ENCODE results near the gene SLC29A1. TPM values are rescaled to one million over a fixed set of nuclear protein-coding genes. Genes with fewer than 3 reads are reported as not detected.

Gene SLC29A1
- total RNA-seq, 2 experiments from 2014 or later, result 116 TPM

Other genes with a start within 250 kb of the SLC29A1 start
- 10 to 100 TPM; 53.1 to 54.5 TPM for gene MRPL14, start 96.1 kb upstream of the SLC29A1 start, total RNA-seq
- gene TMEM63B, start 96.0 kb upstream of the SLC29A1 start, total RNA-seq, result 10 to 100 TPM; 16.0 to 17.8 TPM
- not detected for gene CAPN11, start 64.8 kb upstream of the SLC29A1 start, total RNA-seq
- gene MYMX, start 6.7 kb upstream of the SLC29A1 start, total RNA-seq, result not detected
- gene HSP90AB1, start 23.5 kb downstream of the SLC29A1 start, total RNA-seq, result 1,000 to 10,000 TPM; 2,366 to 2,390 TPM
- gene SLC35B2, start 33.9 kb downstream of the SLC29A1 start, total RNA-seq, result 10 to 100 TPM; 32.5 to 32.6 TPM
- 10 to 100 TPM; 27.8 to 28.7 TPM for gene NFKBIE, start 42.0 kb downstream of the SLC29A1 start, total RNA-seq
- not detected for gene TMEM151B, start 46.9 kb downstream of the SLC29A1 start, total RNA-seq
- gene AARS2, start 89.8 kb downstream of the SLC29A1 start, total RNA-seq, result 10 to 100 TPM; 24.5 to 24.9 TPM
- gene SPATS1, start 119.1 kb downstream of the SLC29A1 start, total RNA-seq, result not detected
- 10 to 100 TPM; 28.2 to 28.5 TPM for gene CDC5L, start 164.1 kb downstream of the SLC29A1 start, total RNA-seq

All from activated CD8-positive, alpha-beta memory T cell treated with anti-CD3 and anti-CD28 coated beads for 36 hours (primary cell).